HG03039 (cell line): ENCODE measurements around the gene RASAL1.

ENCODE experiments used
- ATAC-seq: cut with Tn5 transposase; IDR thresholded peaks from one replicate; pipeline ENCODE4 v1.9.1; 2021; ENCODE audit warnings: mild to moderate bottlenecking, moderate library complexity; ENCODE audit not compliant: unreplicated experiment

Gene RASAL1

DNA sequence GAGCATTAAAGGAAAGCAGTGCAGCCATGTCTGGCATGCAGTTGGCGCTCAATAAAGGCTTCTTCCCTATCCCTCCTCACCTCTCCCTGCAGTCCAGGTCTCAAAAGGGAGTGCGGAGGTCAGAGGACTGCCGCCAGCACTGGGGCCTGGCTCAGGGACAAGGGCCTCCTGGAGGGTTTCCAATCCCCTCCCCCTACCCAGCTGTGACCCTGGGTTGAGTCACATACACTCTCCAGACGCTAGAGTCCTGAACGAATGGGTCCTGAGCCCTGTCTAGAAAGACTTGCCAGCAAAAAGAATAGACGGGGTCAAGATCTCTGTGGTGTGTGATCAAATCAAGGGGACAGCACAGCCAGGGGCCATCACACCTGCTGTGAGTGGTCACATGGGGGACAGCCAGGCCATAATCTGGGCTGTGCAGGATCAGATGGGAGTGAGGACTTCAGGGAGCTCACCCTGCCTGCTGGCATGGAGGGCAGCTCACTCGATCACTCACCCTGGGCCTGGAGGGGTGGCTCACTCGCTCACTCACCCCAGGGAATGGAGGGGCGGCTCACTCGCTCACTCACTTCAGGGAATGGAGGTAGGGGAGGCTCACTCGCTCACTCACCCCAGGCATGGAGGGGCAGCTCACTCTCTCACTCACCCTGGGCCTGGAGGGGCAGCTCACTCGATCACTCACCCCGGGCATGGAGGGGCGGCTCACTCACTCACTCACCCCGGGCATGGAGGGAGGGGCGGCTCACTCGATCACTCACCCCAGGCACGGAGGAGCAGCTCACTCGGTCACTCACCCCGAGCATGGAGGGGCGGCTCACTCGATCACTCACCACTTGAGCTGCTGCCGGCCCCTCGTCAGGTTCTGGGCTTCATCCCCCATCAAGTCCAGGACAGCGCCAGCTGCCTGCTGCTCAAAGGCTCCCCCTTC lies 26.8 kb upstream of the RASAL1 start:
- ATAC-seq = no peak

DNA sequence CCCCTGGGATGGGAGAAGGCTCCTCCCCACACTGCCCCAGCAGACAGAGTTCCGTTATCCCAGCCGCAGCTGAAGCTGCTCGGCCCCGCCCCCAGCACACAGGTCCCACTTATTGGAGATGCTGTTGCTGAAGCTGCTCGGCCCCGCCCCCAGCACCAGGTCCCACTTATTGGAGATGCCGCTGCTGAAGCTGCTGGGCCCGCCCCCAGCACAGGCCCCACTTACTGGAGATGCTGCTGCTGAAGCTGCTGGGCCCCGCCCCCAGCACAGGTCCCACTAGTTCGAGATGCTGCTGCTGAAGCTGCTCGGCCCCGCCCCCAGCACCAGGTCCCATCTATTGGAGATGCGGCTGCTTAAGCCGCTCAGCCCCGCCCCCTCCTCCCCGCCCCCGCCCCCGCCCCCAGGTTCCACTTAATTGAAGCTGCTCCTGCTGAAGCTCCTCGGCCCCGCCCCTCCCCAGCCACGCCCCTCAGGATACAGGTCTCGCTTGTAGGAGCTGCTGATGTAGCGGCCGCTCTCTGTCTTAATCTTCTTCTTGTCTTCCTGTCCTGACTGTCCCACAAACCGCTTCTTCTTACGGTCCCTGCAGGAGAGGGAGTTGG lies 26.0 kb upstream of the RASAL1 start:
- no peak for ATAC-seq

- no peak for ATAC-seq
Observed at GRCh38 chr12:113159937-113160336, 24.4 kb upstream of the RASAL1 start.

GRCh38 chr12:113158439-113159203 lies 23.1 kb upstream of the RASAL1 start:
- no peak for ATAC-seq

DNA sequence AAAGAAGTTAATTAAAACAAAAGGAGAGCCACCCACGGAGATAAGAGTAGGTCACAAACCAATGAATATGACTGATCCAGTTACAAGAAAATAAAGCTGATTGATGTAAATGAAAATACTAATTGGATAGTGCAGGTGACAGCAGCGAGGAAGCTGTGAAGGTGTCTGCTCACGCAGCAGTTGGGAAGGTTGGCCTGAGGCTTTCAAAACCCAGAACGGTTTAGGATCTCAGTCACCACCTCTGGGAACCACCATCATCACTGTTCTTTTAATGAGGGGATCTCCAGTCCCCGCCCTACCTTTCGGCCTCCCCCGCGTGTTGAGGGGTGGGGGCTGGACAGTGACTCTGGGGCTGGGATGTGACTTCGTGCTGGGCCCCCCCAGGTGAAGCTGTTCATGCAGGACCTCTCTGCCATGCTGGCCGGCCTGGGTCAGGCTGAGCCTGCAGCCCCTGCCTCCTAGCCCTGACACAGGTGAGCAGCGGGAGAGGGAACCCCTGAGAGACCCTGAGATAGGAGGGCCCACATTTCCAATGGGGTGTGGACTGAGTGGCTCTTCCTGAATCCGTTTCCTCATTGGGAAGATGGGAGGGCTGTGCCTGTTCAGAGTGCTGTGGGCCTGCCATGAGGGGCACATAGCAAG lies 21.8 kb upstream of the RASAL1 start:
- no peak for ATAC-seq

- ATAC-seq = no peak
Observed at GRCh38 chr12:113155646-113156045, 20.1 kb upstream of the RASAL1 start.

- no peak for ATAC-seq
Observed at GRCh38 chr12:113155060-113155459, 19.5 kb upstream of the RASAL1 start.

- ATAC-seq = no peak
Observed at GRCh38 chr12:113154351-113154973, 18.9 kb upstream of the RASAL1 start.

DNA sequence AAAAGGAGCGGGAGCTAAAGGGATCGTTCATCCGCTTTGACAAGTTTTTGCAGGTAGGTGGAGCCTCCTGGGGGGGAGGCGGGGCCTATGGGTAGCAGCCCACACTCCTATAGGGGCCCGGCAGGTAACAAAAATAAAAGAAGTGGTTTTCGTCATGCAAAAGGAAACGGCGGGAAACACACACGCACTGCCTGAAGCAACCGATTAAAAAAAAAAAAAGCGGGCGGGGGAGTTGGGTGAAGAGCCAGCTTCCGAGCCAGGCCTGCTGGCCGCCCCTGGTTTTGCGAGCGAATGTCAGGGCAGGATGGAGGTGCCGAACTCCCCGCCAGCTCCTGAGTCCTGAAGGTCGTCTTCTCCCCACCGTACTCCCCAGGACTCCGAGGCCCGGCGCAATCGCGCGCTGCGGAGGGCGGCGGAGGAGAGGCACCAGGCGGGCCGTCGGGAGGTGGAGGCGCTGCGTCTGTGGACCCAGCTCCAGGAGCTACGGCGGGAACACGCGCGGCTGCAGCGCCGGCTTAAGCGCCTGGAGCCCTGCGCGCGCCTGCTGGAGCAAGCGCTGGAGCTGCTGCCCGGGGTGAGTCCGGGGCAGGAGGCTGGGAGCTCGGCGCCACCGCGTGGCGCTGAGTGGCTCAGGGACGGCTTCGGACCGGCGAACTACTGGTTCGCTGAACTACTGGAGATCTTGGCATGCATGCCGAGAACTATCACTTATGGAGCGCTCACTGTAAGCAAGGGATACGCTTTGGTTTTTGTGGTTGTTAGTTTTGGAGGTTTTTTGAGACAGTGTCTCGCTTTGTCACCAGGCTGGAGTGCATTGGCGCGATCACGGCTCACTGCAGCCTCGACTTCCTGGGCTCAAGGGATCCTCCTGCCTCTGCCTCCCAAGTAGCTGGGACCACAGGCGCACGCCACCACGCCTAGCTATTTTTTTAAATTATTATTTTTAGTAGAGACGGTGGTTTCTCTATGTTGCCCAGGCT lies 17.6 kb upstream of the RASAL1 start:
- no peak for ATAC-seq

DNA sequence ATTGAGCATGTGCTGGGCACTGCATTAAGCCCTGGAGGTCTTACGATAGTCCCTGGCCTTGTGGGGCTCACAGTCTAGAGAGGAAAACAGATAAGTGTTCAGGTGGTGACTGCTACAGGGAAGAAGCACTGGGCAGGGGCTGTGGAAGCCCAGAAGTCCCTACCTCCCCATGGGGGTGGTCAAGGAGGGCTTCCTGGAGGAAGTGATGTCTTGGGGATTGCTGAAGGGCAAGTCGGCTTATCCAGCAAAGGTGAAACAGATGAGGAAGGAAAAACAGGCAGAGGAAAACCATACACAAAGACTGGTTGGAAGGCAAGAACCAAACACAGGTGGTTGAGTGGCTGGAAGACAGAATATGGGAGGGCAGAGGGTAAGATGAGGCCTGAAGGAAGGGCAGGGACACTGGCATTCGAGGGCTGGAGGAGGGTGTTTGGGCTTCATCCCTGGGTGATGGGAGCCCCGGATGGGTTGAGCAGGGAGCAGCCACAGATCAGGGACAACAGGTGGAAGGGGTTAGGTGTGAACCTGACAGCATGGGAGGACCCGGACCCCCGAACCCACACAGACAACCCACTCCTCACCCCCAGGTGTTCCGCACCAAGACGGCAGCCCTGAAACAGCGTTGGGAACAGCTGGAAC lies 16.8 kb upstream of the RASAL1 start:
- ATAC-seq = no peak

DNA sequence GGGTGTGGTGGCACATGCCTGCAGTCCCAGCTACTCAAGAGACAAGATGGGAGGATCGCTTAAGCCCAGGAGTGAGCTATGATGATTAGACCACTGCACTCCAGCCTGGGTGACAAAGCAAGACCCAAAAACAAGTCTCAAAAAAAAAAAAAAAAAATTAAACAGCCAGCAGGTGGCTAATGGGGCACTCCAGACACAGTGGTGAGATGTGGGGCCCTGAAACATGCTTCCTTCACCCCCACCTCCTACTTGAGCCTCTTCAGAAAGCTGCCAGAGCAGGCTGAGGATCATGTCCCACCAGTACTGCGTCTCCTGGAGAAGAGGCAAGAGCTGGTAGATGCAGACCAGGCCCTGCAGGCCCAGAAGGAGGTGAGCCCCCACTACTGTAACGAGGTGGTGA lies 16.1 kb upstream of the RASAL1 start:
- no peak for ATAC-seq

DNA sequence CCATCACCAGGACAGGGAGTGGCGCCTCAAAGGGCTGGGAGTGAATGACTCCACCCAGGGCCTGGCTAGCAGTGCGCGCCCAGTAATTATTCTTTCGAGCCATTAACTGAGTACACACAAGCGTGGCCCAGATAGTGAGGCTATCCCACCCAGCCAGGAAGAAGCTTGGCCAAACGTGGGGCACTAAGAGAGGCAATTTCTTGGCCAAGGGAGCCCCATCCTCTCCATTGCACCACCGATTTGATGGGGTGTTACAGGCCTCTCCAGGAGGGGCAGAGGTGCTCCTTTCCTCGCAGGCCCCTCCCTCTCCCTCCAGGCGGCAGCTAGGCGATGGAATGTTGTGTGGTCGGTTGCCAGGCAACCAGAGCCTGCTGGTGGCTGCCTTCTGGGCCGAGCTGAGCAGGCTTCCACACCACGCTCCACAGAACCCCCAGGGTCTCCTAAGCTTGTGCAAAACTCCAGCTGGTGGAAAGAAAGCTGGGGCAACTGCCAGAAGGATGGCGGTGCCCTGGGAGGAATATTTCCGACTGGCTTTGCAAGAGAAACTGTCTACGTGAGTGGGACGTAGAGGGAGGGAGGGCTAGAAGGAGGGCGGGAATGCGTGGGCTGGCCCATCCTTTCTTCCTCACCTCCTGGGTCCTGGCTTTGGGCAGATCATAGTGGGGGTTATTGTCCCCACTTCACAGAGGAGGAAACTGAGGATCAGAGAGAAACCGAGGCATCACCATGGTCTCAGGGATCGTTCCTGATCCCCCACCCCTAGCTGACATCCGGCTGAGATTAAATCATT lies 14.0 kb upstream of the RASAL1 start, which contains the start of gene CFAP73:
Gene CFAP73, plus strand, starts transcription at position 364 of the 790 bp plus-strand sequence. Its CDS starts 134 bp downstream, at position 498.
- no peak for ATAC-seq

DNA sequence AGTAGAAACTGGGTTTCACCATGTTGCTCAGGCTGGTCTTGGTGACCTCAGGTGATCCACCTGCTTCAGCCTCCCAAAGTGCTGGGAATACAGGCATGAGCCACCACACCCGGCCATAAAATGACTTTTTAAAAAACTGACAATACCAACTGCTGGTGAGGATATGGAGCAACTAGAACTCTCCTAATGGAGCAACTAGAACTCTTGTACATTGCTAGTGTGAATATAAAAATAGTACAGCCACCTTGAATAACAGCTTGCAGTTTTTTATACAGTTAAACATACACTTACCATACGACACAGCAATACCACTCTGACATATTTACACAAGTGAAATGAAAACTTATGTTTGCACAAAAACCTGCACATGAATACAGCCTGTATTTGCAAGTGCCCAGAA lies 11.4 kb upstream of the RASAL1 start:
- ATAC-seq = no peak

- ATAC-seq = no peak
Observed at GRCh38 chr12:113145720-113146551, 10.4 kb upstream of the RASAL1 start.

DNA sequence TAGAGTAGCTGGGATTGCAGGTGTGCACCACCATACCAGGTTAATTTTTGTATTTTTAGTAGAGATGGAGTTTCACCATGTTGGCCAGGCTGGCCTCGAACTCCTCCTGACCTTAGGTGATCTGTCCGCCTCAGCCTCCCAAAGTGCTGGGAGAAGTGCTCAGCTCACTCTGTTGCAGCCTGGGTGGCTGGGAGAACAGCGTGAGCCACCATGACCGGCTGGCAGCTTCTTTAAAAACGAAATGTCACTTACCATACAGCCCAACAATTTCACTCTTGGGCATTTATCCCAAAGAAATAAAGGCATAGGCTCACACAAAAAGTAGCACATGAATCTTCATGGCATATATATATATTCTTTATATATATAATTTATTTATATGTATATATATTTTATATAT lies 9.2 kb upstream of the RASAL1 start:
- no peak for ATAC-seq

DNA sequence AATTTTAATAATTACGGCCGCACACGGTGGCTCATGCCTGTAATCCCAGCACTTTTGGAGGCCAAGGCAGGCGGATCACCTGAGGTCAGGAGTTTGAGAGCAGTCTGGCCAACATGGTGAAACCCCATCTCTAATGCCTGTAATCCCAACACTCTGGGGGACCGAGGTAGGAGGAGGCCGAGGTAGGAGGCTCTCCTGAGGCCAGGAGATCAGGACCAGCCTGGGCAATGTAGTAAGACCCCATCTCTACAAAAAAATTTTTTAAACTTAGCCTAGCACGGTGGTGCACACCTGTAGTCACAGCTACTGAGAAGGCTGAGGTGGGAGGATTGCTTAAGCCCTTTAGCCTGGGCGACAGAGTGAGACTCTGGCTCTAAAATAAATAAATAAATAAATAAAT lies 8.4 kb upstream of the RASAL1 start:
- no peak for ATAC-seq

DNA sequence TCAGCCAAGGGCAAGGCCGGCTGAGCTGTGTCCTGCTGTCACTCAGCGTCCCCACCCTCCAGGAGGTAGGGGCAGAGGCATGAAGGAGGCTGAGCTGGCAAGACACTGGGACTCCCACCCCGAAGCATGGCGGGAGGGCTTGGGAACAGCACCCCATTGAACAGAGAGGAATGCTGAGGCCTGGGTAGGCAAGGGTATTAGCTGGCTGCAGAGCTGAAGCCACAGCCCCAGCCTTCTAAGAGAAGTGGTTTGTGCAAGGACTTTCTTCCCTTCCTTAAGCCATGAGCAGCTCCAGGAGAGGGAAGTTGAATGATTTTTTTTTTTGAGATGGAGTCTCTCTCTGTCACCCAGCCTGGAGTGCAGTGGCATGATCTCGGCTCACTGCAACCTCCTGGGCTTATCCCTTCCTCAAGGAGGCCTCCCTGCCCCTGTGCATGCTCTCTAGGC lies 7.3 kb upstream of the RASAL1 start:
- ATAC-seq = no peak
